ENCODE data around the gene RBPJL.

DNA sequence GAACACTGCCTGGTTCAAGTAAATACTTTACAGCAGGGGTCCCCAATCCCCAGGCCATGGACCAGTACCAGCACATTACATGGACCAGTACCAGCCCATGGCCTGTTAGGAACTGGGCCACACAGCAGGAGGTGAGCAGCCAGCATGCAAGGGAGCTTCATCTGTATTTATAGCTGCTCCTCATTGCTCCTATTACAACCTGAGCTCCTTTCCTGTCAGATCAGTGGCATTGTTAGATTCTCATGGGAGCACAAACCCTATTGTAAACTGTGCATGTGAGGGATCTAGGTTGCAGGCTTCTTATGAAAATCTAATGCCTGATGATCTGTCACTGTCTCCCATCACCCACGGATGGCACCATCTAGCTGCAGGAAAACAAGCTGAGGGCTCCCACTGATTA is 12.0 kb upstream of the RBPJL start:
- TF ChIP-seq, protein P1, sequence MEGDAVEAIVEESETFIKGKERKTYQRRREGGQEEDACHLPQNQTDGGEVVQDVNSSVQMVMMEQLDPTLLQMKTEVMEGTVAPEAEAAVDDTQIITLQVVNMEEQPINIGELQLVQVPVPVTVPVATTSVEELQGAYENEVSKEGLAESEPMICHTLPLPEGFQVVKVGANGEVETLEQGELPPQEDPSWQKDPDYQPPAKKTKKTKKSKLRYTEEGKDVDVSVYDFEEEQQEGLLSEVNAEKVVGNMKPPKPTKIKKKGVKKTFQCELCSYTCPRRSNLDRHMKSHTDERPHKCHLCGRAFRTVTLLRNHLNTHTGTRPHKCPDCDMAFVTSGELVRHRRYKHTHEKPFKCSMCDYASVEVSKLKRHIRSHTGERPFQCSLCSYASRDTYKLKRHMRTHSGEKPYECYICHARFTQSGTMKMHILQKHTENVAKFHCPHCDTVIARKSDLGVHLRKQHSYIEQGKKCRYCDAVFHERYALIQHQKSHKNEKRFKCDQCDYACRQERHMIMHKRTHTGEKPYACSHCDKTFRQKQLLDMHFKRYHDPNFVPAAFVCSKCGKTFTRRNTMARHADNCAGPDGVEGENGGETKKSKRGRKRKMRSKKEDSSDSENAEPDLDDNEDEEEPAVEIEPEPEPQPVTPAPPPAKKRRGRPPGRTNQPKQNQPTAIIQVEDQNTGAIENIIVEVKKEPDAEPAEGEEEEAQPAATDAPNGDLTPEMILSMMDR (IDR thresholded peaks at IDR 0.05): no peak
- TF ChIP-seq POLR2A (IDR thresholded peaks at IDR 0.05): no peak
- no peak for TF ChIP-seq EP300 (IDR thresholded peaks at IDR 0.05)
- TF ChIP-seq POLR2AphosphoS5 (IDR thresholded peaks at IDR 0.05): no peak

Data from gastroesophageal sphincter (tissue), 3 donors.